ENCODE measurements around the gene NAV2. TPM values are rescaled to one million over a fixed set of nuclear protein-coding genes. Genes with fewer than 3 reads are reported as not detected.

Gene NAV2
- total RNA-seq, 1 experiment from 2014 or later: 2.1 TPM

- peaks cover 21% of the 10 kb centered on the region for H3K27me3 ChIP-seq (ENCODE audit: insufficient read depth, low read length)
- no peaks in the 10 kb centered on the region for H3K9me3 ChIP-seq (ENCODE audit: control insufficient read depth in 1 of 2, insufficient read depth in 1 of 2, low read depth in 1 of 2, low read length in 2 of 2)
- no peak overlapping the region for H2AFZ ChIP-seq (ENCODE audit: low read depth, low read length, poor library complexity, severe bottlenecking)
- H3K79me2 ChIP-seq (ENCODE audit: insufficient read depth, low read length): no peaks in the 10 kb centered on the region
- POLR2A ChIA-PET: no interaction called here
- no peaks in the 10 kb centered on the region for H3K9me2 ChIP-seq (ENCODE audit: insufficient read depth)
- BruUV-seq (replicated peaks): no TSS peak
- RAD21 ChIA-PET (ENCODE audit: low non-redundant PET in 1 of 2, low total read pairs in 2 of 2, uncharacterized antibody in 2 of 2, unreplicated experiment in 2 of 2): no interaction called here
- TF ChIP-seq EZH2phosphoT487 (IDR thresholded peaks at IDR 0.05; ENCODE audit: borderline replicate concordance): no peak
- no peak for TF ChIP-seq SIN3A (IDR thresholded peaks at IDR 0.05; ENCODE audit: low read depth)
- TF ChIP-seq ELF1 (IDR thresholded peaks at IDR 0.05; ENCODE audit: borderline replicate concordance, low read depth): no peak
- no peak for TF ChIP-seq TCF7L2 (IDR thresholded peaks at IDR 0.05; ENCODE audit: borderline replicate concordance, extremely low read depth, insufficient read depth, insufficient read length)
- no peak for TF ChIP-seq CBX3 (IDR thresholded peaks at IDR 0.05; ENCODE audit: low read depth)
- TF ChIP-seq SRF (IDR thresholded peaks at IDR 0.05; ENCODE audit: low read depth): no peak
- no peak for TF ChIP-seq ATF3 (IDR thresholded peaks at IDR 0.05)
- TF ChIP-seq CTCF (IDR thresholded peaks at IDR 0.05 in 2 of 3, conservative IDR thresholded peaks at IDR 0.05 in 1 of 3; ENCODE audit: borderline replicate concordance in 1 of 3, insufficient read depth in 1 of 3, low read depth in 2 of 3, low read length in 2 of 3): no peak
- no peak for TF ChIP-seq ZNF274 (IDR thresholded peaks at IDR 0.05; ENCODE audit: low read depth, low read length)
- no peak for TF ChIP-seq POLR2A (IDR thresholded peaks at IDR 0.05; ENCODE audit: borderline replicate concordance, extremely low read depth, insufficient read depth, insufficient read length)
- no peak overlapping the region for H3K4me3 ChIP-seq (replicated peaks in 1 of 2; ENCODE audit: low read depth in 1 of 2, low read length in 2 of 2)
- H4K20me1 ChIP-seq (ENCODE audit: insufficient read depth): no peaks in the 10 kb centered on the region
- ATAC-seq: no peak
- no peak for DNase-seq (ENCODE audit: low read depth, low spot score)
- CTCF ChIA-PET: no interaction called here
- H3K9ac ChIP-seq (ENCODE audit: low read length): no peak overlapping the region
- no peak overlapping the region for H3K27ac ChIP-seq (ENCODE audit: low read depth, low read length)
- H3K4me1 ChIP-seq (ENCODE audit: control insufficient read depth in 1 of 2, insufficient read depth in 2 of 2, low read length in 2 of 2): no peaks in the 10 kb centered on the region
- intact Hi-C loops (cut with micrococcal nuclease): no loop called here
- H3K36me3 ChIP-seq (ENCODE audit: control insufficient read depth in 1 of 2, insufficient read depth in 2 of 2, low read length in 2 of 2): no peaks in the 10 kb centered on the region
- H3K4me2 ChIP-seq (ENCODE audit: low read length): no peak overlapping the region
These were observed 300.9 kb downstream of the NAV2 start for GRCh38 chr11:20013346-20014066.

Data from HCT116 (cell line).